ENCODE data around the gene LRP1.

GRCh38 chr12:57210926-57211692 is 82.8 kb downstream of the LRP1 start:
- no peak for TF ChIP-seq EZH2phosphoT487 (IDR thresholded peaks at IDR 0.05; ENCODE audit: borderline replicate concordance)
- no peak for TF ChIP-seq CTCF (conservative IDR thresholded peaks at IDR 0.05; ENCODE audit: low read length)

Data from Loucy (cell line).